ENCODE results near the gene POLD2.

Gene POLD2

GRCh38 chr7:44064791-44065430, 58.4 kb downstream of the POLD2 start:
- no peak for DNase-seq (ENCODE audit: low read depth)

Data from stimulated activated CD8-positive, alpha-beta memory T cell treated with anti-CD3 and anti-CD28 coated beads, Interleukin-15, amount 100 ng/mL, for 1 hour (primary cell).